Middle frontal gyrus (tissue), 1 donor: ENCODE results near the gene VWF.
"Not testable (repeated sequence)": the region's sequence is repeated elsewhere in the genome, so short reads cannot be mapped to it uniquely, and the experiment has no call there.

Experiments used
- DNase-seq: peaks from one replicate; pipeline ENCODE4 v3.0.0-alpha.2; 2015; ENCODE audit warnings: low spot score; ENCODE audit errors: extremely low spot score

Gene VWF

DNA sequence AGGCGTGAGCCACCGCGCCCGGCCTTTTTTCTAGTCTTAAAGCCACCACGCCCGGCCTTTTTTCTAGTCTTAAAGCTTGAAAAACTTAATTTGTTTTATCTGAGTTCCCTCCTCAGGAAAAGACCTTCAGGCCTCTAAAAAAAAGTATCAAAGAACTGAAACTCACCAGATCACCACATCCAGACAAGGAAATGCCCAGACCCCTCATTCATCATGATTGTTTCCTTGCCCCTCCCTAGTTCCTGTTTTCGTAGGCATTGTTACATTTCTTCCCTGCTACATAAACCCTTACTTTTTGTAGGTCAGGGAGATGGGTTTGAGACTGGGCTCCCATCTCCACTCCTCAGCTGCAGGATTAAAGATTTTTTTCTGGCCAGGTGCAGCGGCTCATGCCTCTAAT lies 21.1 kb upstream of the VWF start:
- no peak for DNase-seq

GRCh38 chr12:6143303-6143675 lies 18.8 kb upstream of the VWF start:
- DNase-seq, result no peak

GRCh38 chr12:6142368-6143302 lies 18.2 kb upstream of the VWF start:
- DNase-seq, result not testable (repeated sequence)

- not testable (repeated sequence) for DNase-seq
Observed at GRCh38 chr12:6141731-6142367, 17.4 kb upstream of the VWF start.

- DNase-seq, result no peak
Observed at GRCh38 chr12:6140651-6141447, 16.4 kb upstream of the VWF start.

- no peak for DNase-seq
Observed at GRCh38 chr12:6135071-6135470, 10.6 kb upstream of the VWF start.

DNA sequence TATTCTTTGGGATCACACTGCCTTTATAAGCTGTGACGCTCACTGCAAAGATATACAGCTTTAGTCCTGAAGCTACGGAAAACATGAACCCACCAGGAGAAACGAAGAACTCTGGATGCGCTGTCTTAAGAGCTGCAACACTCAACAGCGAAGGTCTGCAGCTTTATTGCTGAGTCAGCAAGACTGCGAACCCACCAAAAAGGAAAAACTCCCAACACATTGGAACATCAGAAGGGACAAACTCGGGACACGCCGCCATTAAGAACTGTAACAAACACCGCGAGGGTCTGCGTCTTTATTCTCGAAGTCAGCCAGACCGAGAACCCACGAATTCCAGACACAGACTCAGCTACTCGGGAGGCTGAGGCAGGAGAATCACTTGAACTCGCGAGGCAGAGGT lies 9.2 kb upstream of the VWF start:
- DNase-seq, result no peak

DNA sequence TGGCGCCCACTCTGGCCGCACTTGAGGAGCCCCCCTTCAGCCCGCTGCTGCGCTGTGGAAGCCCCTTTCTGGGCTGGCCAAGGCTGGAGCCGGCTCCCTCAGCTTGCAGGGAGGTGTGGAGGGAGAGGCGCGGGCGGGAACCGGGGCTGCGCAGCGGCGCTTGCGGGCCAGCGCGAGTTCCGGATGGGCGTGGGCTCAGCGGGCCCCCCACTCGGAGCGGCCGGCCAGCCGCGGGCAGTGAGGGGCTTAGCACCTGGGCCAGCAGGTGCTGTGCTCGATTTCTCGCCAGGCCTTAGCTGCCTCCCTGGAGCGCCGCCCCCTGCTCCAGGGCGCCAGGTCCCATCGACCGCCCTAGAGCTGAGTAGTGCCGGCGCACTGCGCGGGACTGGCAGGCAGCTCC lies 8.0 kb upstream of the VWF start:
- DNase-seq, result no peak

DNA sequence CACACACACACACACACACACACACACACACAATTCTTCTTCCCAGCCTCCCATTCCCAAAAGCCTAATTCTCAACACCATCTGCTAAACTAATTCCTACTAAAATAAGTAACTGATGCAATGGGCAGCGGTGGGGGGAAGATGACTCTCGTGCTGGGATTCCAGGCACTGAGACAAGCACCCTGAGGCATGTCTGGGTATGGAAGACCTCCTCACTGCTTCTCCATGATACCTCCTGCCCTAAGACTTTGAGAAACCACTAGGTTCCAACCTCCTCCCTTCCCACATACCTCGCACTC lies 789 bp upstream of the VWF start:
- DNase-seq, result no peak

DNA sequence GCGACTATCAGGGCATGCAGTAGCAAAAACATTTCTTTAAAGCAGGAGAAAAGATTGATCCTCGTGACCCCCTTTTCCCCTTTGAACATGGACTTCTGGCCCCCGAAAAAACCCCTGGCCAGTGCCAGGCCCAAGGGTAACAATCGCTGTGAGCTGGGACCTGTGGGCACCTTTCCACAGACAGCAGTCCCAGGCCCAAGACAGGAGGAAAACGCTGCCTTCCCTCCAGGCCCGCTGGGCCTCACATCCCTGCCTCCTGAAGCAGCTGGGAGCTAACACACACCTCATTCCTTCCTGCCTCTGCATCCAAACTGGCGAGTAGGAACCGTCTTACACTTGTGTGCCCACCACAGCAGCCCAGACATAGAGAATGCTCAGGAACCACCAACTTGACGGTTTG lies 1.2 kb downstream of the VWF start:
- no peak for DNase-seq

- DNase-seq, result no peak
Observed at GRCh38 chr12:6122201-6122600, 2.3 kb downstream of the VWF start.

- no peak for DNase-seq
Observed at GRCh38 chr12:6120796-6121473, 3.5 kb downstream of the VWF start.

- no peak for DNase-seq
Observed at GRCh38 chr12:6118891-6119568, 5.4 kb downstream of the VWF start.

GRCh38 chr12:6116471-6117021 lies 7.9 kb downstream of the VWF start:
- no peak for DNase-seq

GRCh38 chr12:6115389-6115788 lies 9.1 kb downstream of the VWF start:
- DNase-seq, result no peak

GRCh38 chr12:6114476-6114870 lies 10.0 kb downstream of the VWF start:
- no peak for DNase-seq

GRCh38 chr12:6113691-6114475 lies 10.6 kb downstream of the VWF start:
- no peak for DNase-seq

DNA sequence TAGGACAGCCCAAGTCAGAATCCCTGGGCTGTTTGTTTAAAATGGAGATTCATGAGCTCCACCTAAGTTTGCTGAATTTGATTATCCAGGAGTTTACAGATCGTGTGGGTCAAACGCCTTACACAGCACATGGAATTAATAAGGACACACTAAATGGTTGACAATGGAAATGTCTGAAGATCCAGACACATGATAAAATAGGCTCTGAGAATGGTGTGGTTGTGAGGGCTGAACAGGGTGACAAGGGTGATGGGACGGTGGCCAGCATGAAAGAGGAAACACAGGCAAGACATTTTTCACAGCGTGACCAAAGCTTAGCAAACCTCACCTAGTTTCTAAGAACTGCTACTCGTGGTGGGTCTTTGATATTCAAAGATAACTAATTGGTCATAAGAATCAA lies 12.5 kb downstream of the VWF start:
- DNase-seq, result no peak

- no peak for DNase-seq
Observed at GRCh38 chr12:6110006-6110405, 14.5 kb downstream of the VWF start.

DNA sequence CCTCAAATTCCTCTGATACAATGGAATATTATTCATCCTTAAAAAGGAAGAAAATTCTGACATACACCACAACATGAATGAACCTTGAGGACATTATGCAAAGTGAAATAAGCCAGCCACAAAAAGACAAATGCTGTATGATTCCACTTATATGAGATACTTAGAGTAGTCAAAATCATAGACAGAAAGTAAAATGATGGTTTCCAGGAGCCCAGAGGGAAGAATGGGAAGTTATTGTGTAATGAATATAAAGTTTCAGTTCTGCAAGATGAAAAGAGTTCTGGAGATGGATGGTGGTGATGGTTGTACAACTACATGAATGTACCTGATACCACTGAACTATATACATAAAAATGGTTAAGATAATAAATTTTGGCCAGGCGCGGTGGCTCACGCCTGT lies 18.3 kb downstream of the VWF start:
- DNase-seq, result no peak
